ENCODE measurements around the gene GSE1.

GRCh38 chr16:85610446-85611193 lies 2.5 kb upstream of the GSE1 start:
- TF ChIP-seq CTCF (tag by site-specific recombination; IDR thresholded peaks at IDR 0.05) (peak; percentile 94), ZSCAN5A (tag by site-specific recombination; IDR thresholded peaks at IDR 0.05) (no peak), ZNF777 (tag by site-specific recombination; IDR thresholded peaks at IDR 0.05; ENCODE audit: borderline replicate concordance) (no peak; the same call in 1 of the 2 replicates), ZNF391 (tag by site-specific recombination; IDR thresholded peaks at IDR 0.05; ENCODE audit: borderline replicate concordance, low read depth) (no peak), ZNF354C (tag by site-specific recombination; IDR thresholded peaks at IDR 0.05; ENCODE audit: borderline replicate concordance, low read depth) (no peak), ZNF140 (tag by site-specific recombination; IDR thresholded peaks at IDR 0.05) (0 out of 2 replicates have a peak, but pooled peaks have one; percentile 38), ZFP41 (tag by site-specific recombination; IDR thresholded peaks at IDR 0.05; ENCODE audit: borderline replicate concordance) (no peak), ZNF18 (tag by site-specific recombination; IDR thresholded peaks at IDR 0.05) (peak; percentile 80), ZIC2 (tag by site-specific recombination; IDR thresholded peaks at IDR 0.05) (no peak), ZNF311 (tag by site-specific recombination; IDR thresholded peaks at IDR 0.05; ENCODE audit: borderline replicate concordance) (no peak), ZNF747 (tag by site-specific recombination; IDR thresholded peaks at IDR 0.05) (no peak), ZNF146 (tag by site-specific recombination; IDR thresholded peaks at IDR 0.05) (no peak), ZFP3 (tag by site-specific recombination; IDR thresholded peaks at IDR 0.05; ENCODE audit: low read depth) (no peak), ZEB2 (tag by site-specific recombination; IDR thresholded peaks at IDR 0.05) (peak; percentile 98)
